ENCODE results near the gene SNW1. TPM values are rescaled to one million over a fixed set of nuclear protein-coding genes. Genes with fewer than 3 reads are reported as not detected.

The SNW1 gene
- polyA plus RNA-seq, 10 donors = 45.3 to 58.0 (median 49.9) TPM

- no peak for DNase-seq
These were observed 87.8 kb downstream of the SNW1 start for GRCh38 chr14:77673193-77673592.

Other genes with a start within 250 kb of the SNW1 start
- gene SPTLC2, start 144.5 kb downstream of the SNW1 start, polyA plus RNA-seq (ENCODE audit: insufficient read length in 10 of 10) = 10 to 100 TPM; 13.9 to 21.8 (median 19.5) TPM
- gene ALKBH1, start 53.1 kb downstream of the SNW1 start, polyA plus RNA-seq (ENCODE audit: insufficient read length in 10 of 10) = 10 to 100 TPM in 7 of 10 donors, 1 to 10 TPM in 3; 8.8 to 12.1 (median 10.5) TPM
- 10 to 100 TPM; 70.1 to 82.1 (median 76.9) TPM for gene SLIRP, start 53.1 kb downstream of the SNW1 start, polyA plus RNA-seq (ENCODE audit: insufficient read length in 10 of 10)
- 1 to 10 TPM; 4.7 to 9.1 (median 6.4) TPM for gene ADCK1, start 39.0 kb upstream of the SNW1 start, polyA plus RNA-seq (ENCODE audit: insufficient read length in 10 of 10)

Data from muscle of back (tissue), 11 donors.